H1 (cell line): Measurements from ENCODE around the gene LGI4. TPM values are rescaled to one million over a fixed set of nuclear protein-coding genes. Genes with fewer than 3 reads are reported as not detected.

Source experiments
- CTCF ChIA-PET: fragments of 300-600 bp; sonication (Branson Sonifier 250); formaldehyde crosslinking; loops from one replicate; lab custom pipeline; 2021; ENCODE audit not compliant: partially characterized antibody; lab: Charles Lee
- POLR2A ChIA-PET: fragments of 300-600 bp; sonication (Branson Sonifier 250); formaldehyde crosslinking; loops from one replicate; lab custom pipeline; 2021; ENCODE audit warnings: inconsistent platforms; ENCODE audit not compliant: partially characterized antibody; lab: Charles Lee
- DNase-seq, 2 experiments: peaks; one replicate each; pipeline versions ENCODE4 v3.0.0 to v3.0.0-alpha.2; 2010 to 2022; ENCODE audit warnings: low spot score in 2 of 2, low read depth in 1 of 2, mixed read lengths in 1 of 2
- FAIRE-seq: peaks from 2 replicates; lab custom pipeline; 2011; peaks lifted over from hg19 to GRCh38; lab: Jason Lieb, UNC
- H2AFZ ChIP-seq: 2 replicates; pipeline ENCODE4 v1.8.1; 2012; ENCODE audit warnings: low read length, inconsistent platforms
- H2AK5ac ChIP-seq: 2 replicates; pipeline ENCODE4 v1.6.1; 2013; ENCODE audit warnings: low read depth, low read length
- H2BK120ac ChIP-seq: replicated peaks from 2 replicates; pipeline ENCODE3; 2013; ENCODE audit warnings: low read depth, low read length, inconsistent platforms
- H2BK12ac ChIP-seq: 2 replicates; pipeline ENCODE4 v1.6.1; 2013; ENCODE audit warnings: low read depth, low read length
- H2BK15ac ChIP-seq: 2 replicates; pipeline ENCODE4 v1.6.1; 2013; ENCODE audit warnings: low read length
- H2BK20ac ChIP-seq: 2 replicates; pipeline ENCODE4 v1.6.1; 2013; ENCODE audit warnings: low read length
- H2BK5ac ChIP-seq: 2 replicates; pipeline ENCODE4 v1.6.1; 2013; ENCODE audit warnings: low read depth, low read length
- H3K14ac ChIP-seq: 2 replicates; pipeline ENCODE4 v1.6.1; 2013; ENCODE audit warnings: inconsistent platforms; ENCODE audit not compliant: insufficient read length
- H3K18ac ChIP-seq: 2 replicates; pipeline ENCODE4 v1.6.1; 2013; ENCODE audit warnings: low read length; ENCODE audit errors: extremely low read depth
- H3K23ac ChIP-seq: 2 replicates; pipeline ENCODE4 v1.6.1; 2013; ENCODE audit warnings: inconsistent platforms; ENCODE audit not compliant: insufficient read length
- H3K23me2 ChIP-seq: 2 replicates; pipeline ENCODE4 v1.6.1; 2013; ENCODE audit warnings: low read depth, low read length
- H3K27ac ChIP-seq: 2 replicates; pipeline ENCODE4 v1.6.1; 2011; ENCODE audit warnings: low read depth, low read length, inconsistent platforms
- H3K27me3 ChIP-seq, 4 experiments: replicated peaks in 1 of 4; 1 replicate in 1 of 4; 2 replicates in 3 of 4; pipeline versions ENCODE4 v1.6.1 to v1.8.1; 2011 to 2013; ENCODE audit warnings: low read length in 3 of 4, mild to moderate bottlenecking in 3 of 4, inconsistent platforms in 2 of 4, mixed read lengths in 2 of 4, moderate library complexity in 1 of 4; ENCODE audit not compliant: control insufficient read depth in 3 of 4, insufficient read depth in 3 of 4; ENCODE audit errors: extremely low read depth in 1 of 4
- H3K36me3 ChIP-seq, 4 experiments: 2 replicates each; pipeline versions ENCODE4 v1.6.1 to v1.8.1; 2011 to 2013; ENCODE audit warnings: mild to moderate bottlenecking in 4 of 4, low read length in 3 of 4, moderate library complexity in 2 of 4, control low read depth in 1 of 4, inconsistent platforms in 1 of 4; ENCODE audit not compliant: insufficient read depth in 4 of 4, control insufficient read depth in 2 of 4
- H3K4ac ChIP-seq: replicated peaks from 2 replicates; pipeline ENCODE3; 2013; ENCODE audit warnings: low read length, low read depth, mixed read lengths, inconsistent platforms; ENCODE audit not compliant: insufficient read length
- H3K4me1 ChIP-seq, 4 experiments: replicated peaks in 1 of 4; 1 replicate in 1 of 4; 2 replicates in 3 of 4; pipeline versions ENCODE4 v1.6.1 to v1.8.1; 2011 to 2013; ENCODE audit warnings: low read length in 3 of 4, inconsistent platforms in 2 of 4, mixed read lengths in 1 of 4; ENCODE audit not compliant: insufficient read depth in 4 of 4, control insufficient read depth in 3 of 4
- H3K4me2 ChIP-seq, 2 experiments: 2 replicates each; pipeline versions ENCODE4 v1.6.1 to v1.8.1; 2011 to 2013; ENCODE audit warnings: low read depth in 2 of 2, low read length in 2 of 2, control low read depth in 1 of 2, inconsistent platforms in 1 of 2, mild to moderate bottlenecking in 1 of 2; ENCODE audit not compliant: insufficient read depth in 1 of 2
- H3K4me3 ChIP-seq, 4 experiments: fragments of 200-600, 300-600 bp in 1 of 4; sonication (generic), shearing (Covaris generic), sonication (Bioruptor Twin) in 1 of 4; 2 replicates each; pipeline versions ENCODE4 v1.5.1 to v1.8.1; 2011 to 2016; ENCODE audit warnings: low read length in 4 of 4, low read depth in 3 of 4, control low read depth in 2 of 4, inconsistent platforms in 2 of 4, mild to moderate bottlenecking in 2 of 4, mixed read lengths in 1 of 4, moderate library complexity in 1 of 4; ENCODE audit not compliant: insufficient read depth in 2 of 4; ENCODE audit errors: extremely low read depth in 1 of 4
- H3K56ac ChIP-seq: replicated peaks from 2 replicates; pipeline ENCODE3; 2013; ENCODE audit warnings: low read depth, mild to moderate bottlenecking, mixed read lengths, low read length, inconsistent platforms; ENCODE audit not compliant: insufficient read length
- H3K79me1 ChIP-seq: 2 replicates; pipeline ENCODE4 v1.6.1; 2013; ENCODE audit warnings: low read depth, low read length, control low read depth
- H3K79me2 ChIP-seq, 2 experiments: 2 replicates each; pipeline versions ENCODE4 v1.6.1 to v1.8.1; 2012 to 2013; ENCODE audit warnings: low read length in 2 of 2, mild to moderate bottlenecking in 2 of 2, inconsistent platforms in 1 of 2; ENCODE audit not compliant: insufficient read depth in 2 of 2, control insufficient read depth in 1 of 2
- H3K9ac ChIP-seq, 4 experiments: replicated peaks in 1 of 4; 1 replicate in 1 of 4; 2 replicates in 3 of 4; pipeline versions ENCODE4 v1.6.1 to v1.8.1; 2011 to 2013; ENCODE audit warnings: low read depth in 3 of 4, low read length in 3 of 4, control low read depth in 2 of 4, mild to moderate bottlenecking in 2 of 4, moderate library complexity in 2 of 4, inconsistent platforms in 1 of 4; ENCODE audit errors: extremely low read depth in 1 of 4
- H3K9me3 ChIP-seq, 2 experiments: 2 replicates each; pipeline versions ENCODE4 v1.6.1 to v1.8.1; 2012 to 2013; ENCODE audit warnings: mild to moderate bottlenecking in 2 of 2, moderate library complexity in 2 of 2, control low read depth in 1 of 2, inconsistent platforms in 1 of 2, low read depth in 1 of 2, low read length in 1 of 2, mixed read lengths in 1 of 2; ENCODE audit not compliant: insufficient read depth in 2 of 2
- H4K20me1 ChIP-seq, 2 experiments: replicated peaks in 1 of 2; 2 replicates each; pipeline versions ENCODE3 to v1.8.1; 2011 to 2013; ENCODE audit warnings: inconsistent platforms in 2 of 2, low read length in 2 of 2, mild to moderate bottlenecking in 1 of 2; ENCODE audit not compliant: insufficient read depth in 2 of 2, control insufficient read depth in 1 of 2
- H4K5ac ChIP-seq: 2 replicates; pipeline ENCODE4 v1.6.1; 2013; ENCODE audit warnings: low read length, low read depth, mixed read lengths, inconsistent platforms; ENCODE audit not compliant: insufficient read length
- H4K8ac ChIP-seq: 2 replicates; pipeline ENCODE4 v1.8.0; 2013; ENCODE audit warnings: mild to moderate bottlenecking, moderate library complexity, low read length, inconsistent platforms; ENCODE audit not compliant: insufficient read depth; ENCODE audit errors: extremely low read depth
- H4K91ac ChIP-seq: replicated peaks from 2 replicates; pipeline ENCODE3; 2013; ENCODE audit warnings: low read length, mixed read lengths, inconsistent platforms; ENCODE audit not compliant: insufficient read length
- CBX8 ChIP-seq: fragments of 300-800, 300-1000 bp; sonication (generic); IDR thresholded peaks from 2 replicates; pipeline ENCODE4 v1.7.1; 2016; ENCODE audit warnings: low read depth, low read length, borderline replicate concordance
- FOSL1 ChIP-seq: IDR thresholded peaks from 2 replicates; pipeline ENCODE4 v1.6.1; 2011; ENCODE audit warnings: mild to moderate bottlenecking, low read depth, low read length, moderate library complexity; ENCODE audit not compliant: insufficient read depth
- JUN ChIP-seq: IDR thresholded peaks from 2 replicates; pipeline ENCODE4 v1.6.1; 2011; ENCODE audit warnings: low read depth, mild to moderate bottlenecking, improper control_type of control experiment, low read length
- JUND ChIP-seq: IDR thresholded peaks from 2 replicates; pipeline ENCODE4 v1.6.1; 2011; ENCODE audit warnings: mild to moderate bottlenecking, improper control_type of control experiment, low read length
- RBBP5 ChIP-seq: IDR thresholded peaks from 2 replicates; pipeline ENCODE4 v1.7.1; 2012; ENCODE audit warnings: low read depth, mild to moderate bottlenecking, inconsistent platforms, low read length, moderate library complexity, borderline replicate concordance
- RXRA ChIP-seq: IDR thresholded peaks from 2 replicates; pipeline ENCODE4 v1.6.1; 2011; ENCODE audit warnings: low read depth, mild to moderate bottlenecking, low read length, moderate library complexity; ENCODE audit not compliant: insufficient read depth
- SIN3A ChIP-seq, 2 experiments: IDR thresholded peaks in 1 of 2; conservative IDR thresholded peaks in 1 of 2; 2 replicates each; pipeline ENCODE4 v1.6.1; 2011 to 2012; ENCODE audit warnings: low read length in 2 of 2, improper control_type of control experiment in 1 of 2, low read depth in 1 of 2, mild to moderate bottlenecking in 1 of 2
- WGBS, 2 experiments: shearing (Covaris generic) in 1 of 2; methylation state at CpG; one replicate each; pipeline versions ENCODE4 v1.1.6 to v1.1.7; 2013 to 2015; ENCODE audit warnings: low lambda C conversion rate in 2 of 2, mixed read lengths in 2 of 2, inconsistent platforms in 1 of 2, low coverage in 1 of 2, missing lambda C conversion rate in 1 of 2; ENCODE audit not compliant: insufficient replicate concordance in 2 of 2, insufficient coverage in 1 of 2, insufficient read length in 1 of 2; ENCODE audit errors: extremely low coverage in 1 of 2, missing lambda C conversion rate in 1 of 2; 5-methylcytosine and 5-hydroxymethylcytosine counted together
- polyA plus RNA-seq, 7 experiments: library from polyadenylated mRNA; depleted of rRNA in 3 of 7; stranded (reverse) in 5 of 7; unstranded in 2 of 7; fragments of >200 nt in 5 of 7; fragments of 200-250 nt in 2 of 7; gene quantifications; 1 replicate in 5 of 7; 2 replicates in 1 of 7; 4 replicates in 1 of 7; pipeline versions ENCODE4 v1.2.1 to v1.2.3, GENCODE V29; 2011 to 2013; ENCODE audit warnings: missing spikeins in 2 of 7, mixed read lengths in 2 of 7
- total RNA-seq: library from RNA; stranded (reverse); fragmentation: NEBNext Ultra II Directional; extraction: Animal tissue kit (Norgen Biotek cat#: 25700); gene quantifications from 2 replicates; pipeline ENCODE4 v1.2.1, GENCODE V29; 2021
- TF ChIP-seq, protein P1 (sequence below): IDR thresholded peaks from 2 replicates; pipeline ENCODE4 v1.6.1; 2011; ENCODE audit warnings: low read depth, mild to moderate bottlenecking, low read length; ENCODE audit not compliant: insufficient read depth

LGI4 gene
- total and polyA plus RNA-seq, 2 of the 8 experiments (the other 6 are each of a cell fraction or from before 2014, with no cell fraction given): 2.0 to 8.2 TPM

DNA sequence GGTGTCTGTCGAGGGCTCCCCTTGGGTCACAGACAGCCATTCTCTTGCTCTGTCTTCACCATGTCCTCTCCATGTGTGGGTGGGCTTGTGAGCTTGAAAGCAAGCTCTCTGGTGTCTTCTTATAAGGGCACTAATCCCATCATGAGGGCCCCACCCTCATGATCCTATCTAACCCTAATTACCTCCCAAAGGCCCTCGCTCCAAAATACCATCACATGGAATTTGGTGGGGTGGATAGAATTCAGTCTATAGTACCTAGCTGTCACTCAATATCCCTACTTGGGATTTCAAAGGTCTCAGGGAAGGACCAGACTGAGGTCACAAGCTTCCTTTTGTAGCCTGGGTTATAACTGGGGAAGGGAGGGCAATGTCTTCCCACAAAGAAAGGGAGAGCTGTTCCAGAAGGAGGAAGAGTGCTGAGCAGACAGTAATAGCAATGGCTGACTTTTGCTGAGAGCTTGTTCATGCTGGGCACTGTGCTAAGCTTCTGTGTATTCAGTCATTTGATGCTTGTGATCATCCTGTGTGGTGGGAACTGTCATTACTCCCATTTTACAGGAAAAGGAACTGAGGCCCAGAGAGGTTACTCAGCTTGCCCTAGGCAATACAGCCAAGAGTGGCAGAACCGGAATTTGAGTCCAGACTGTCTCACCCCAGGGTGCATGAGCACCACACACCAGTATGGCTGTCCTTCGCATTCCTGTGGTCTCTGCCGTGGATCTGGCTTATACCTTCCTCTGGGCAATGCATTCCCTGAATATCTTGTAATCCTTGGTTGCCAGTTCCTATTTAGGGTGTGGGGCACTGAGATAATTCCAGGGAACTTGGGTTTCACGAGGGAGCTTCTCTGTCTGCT is 27.8 kb upstream of the LGI4 start:
- H3K56ac ChIP-seq: no peak overlapping the region
- ChIA-PET CTCF (interaction anchor here (0.7 to 2.4 kb wide), 8 partner anchors 9 to 56 kb away, joined by 3 to 13 read pairs (median 4); partner anchors contain the start of gene FXYD5), POLR2A (interaction anchor here (0.8 to 2.4 kb wide), 9 partner anchors 8 to 96 kb away, joined by 3 to 21 read pairs (median 3); partner anchors contain the start of genes FXYD5 and FXYD7)
- no peak overlapping the region for H2AK5ac ChIP-seq
- H4K8ac ChIP-seq: no peak overlapping the region
- peaks cover 0 to 3% of the 10 kb centered on the region in 2 experiments for H4K20me1 ChIP-seq
- no peak overlapping the region for H3K4me3 ChIP-seq
- peaks cover 10 to 68% (median 45%) of the 10 kb centered on the region in 4 experiments; a peak in 7 of 8 replicates for H3K36me3 ChIP-seq
- H4K91ac ChIP-seq: no peak overlapping the region
- H3K4ac ChIP-seq: no peak overlapping the region
- H3K79me1 ChIP-seq: no peaks in the 10 kb centered on the region; the same call in 1 of the 2 replicates
- H3K9me3 ChIP-seq: 0 out of 4 replicates have a peak, but pooled peaks cover 0 to 2% of the 10 kb centered on the region in 2 experiments
- no peak overlapping the region for H4K5ac ChIP-seq
- no peak overlapping the region for H2BK12ac ChIP-seq
- H3K18ac ChIP-seq: no peak overlapping the region
- H2BK5ac ChIP-seq: no peak overlapping the region
- H3K27me3 ChIP-seq: no peaks in the 10 kb centered on the region
- no peak overlapping the region for H3K27ac ChIP-seq
- no peaks in the 10 kb centered on the region for H3K79me2 ChIP-seq
- no peak for TF ChIP-seq JUN
- no peak for TF ChIP-seq SIN3A (conservative IDR thresholded peaks at IDR 0.05 in 1 of 2, IDR thresholded peaks at IDR 0.05 in 1 of 2; ENCODE audit: low read depth in 1 of 2, low read length in 2 of 2)
- no peak for TF ChIP-seq RXRA
- TF ChIP-seq, protein P1, sequence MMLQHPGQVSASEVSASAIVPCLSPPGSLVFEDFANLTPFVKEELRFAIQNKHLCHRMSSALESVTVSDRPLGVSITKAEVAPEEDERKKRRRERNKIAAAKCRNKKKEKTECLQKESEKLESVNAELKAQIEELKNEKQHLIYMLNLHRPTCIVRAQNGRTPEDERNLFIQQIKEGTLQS: no peak
- no peak for TF ChIP-seq JUND
- no peak for TF ChIP-seq FOSL1
- TF ChIP-seq RBBP5: no peak
- TF ChIP-seq CBX8: no peak
- H3K14ac ChIP-seq: no peak overlapping the region
- WGBS, 2 experiments: 92% methylated on average over 6 of the region's 6 CpGs; no CpG with 5 or more reads in 1 of the 2 experiments
- no peak overlapping the region for H3K9ac ChIP-seq
- no peak overlapping the region for H2BK120ac ChIP-seq
- H3K4me2 ChIP-seq: no peak overlapping the region
- no peak overlapping the region for H2BK20ac ChIP-seq
- no peaks in the 10 kb centered on the region for H3K23me2 ChIP-seq
- H3K4me1 ChIP-seq: no peaks in the 10 kb centered on the region
- FAIRE-seq: no peak
- no peak overlapping the region for H2AFZ ChIP-seq
- DNase-seq: no peak
- H3K23ac ChIP-seq: no peak overlapping the region
- H2BK15ac ChIP-seq: no peak overlapping the region
